ENCODE data around the gene MLPH.

The MLPH gene

DNA sequence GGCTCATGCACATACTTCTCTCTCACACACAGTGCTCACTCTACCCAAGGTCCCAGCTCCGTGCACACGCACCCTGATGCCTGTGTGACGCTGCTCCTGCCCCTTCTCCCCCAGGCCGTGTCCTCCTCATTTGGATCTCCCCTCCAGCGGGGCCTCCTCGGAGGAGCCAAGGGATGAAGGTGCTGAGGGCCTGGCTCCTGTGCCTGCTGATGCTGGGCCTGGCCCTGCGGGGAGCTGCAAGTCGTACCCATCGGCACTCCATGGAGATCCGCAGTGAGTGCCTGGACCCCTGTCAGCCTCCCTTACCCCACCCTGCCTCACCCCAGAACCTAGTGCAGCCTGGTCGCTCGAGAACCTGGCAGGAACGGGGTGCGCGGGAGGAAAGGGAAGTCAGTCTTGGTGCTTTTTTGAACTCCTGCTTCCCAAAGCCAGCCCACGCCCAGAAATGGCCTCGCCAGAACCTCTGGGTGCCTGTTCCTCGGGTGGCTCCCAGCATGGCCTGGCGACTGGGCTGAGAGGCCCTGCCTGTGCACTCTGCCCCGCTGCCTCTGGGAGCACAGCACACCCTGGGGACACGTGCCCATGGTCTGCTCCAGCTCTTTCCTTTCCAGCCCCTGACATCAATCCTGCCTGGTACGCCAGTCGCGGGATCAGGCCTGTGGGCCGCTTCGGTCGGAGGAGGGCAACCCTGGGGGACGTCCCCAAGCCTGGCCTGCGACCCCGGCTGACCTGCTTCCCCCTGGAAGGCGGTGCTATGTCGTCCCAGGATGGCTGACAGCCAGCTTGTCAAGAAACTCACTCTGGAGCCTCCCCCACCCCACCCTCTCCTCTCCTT is 79.6 kb downstream of the MLPH start, which contains the start of gene PRLH:
TSS of gene PRLH (plus strand) at position 174 of the 835 bp plus-strand sequence. CDS start at position 174, 0 bp downstream.
- no peak for FAIRE-seq
- no peak for DNase-seq (ENCODE audit: insufficient read length, low spot score)
- TF ChIP-seq, protein P1, sequence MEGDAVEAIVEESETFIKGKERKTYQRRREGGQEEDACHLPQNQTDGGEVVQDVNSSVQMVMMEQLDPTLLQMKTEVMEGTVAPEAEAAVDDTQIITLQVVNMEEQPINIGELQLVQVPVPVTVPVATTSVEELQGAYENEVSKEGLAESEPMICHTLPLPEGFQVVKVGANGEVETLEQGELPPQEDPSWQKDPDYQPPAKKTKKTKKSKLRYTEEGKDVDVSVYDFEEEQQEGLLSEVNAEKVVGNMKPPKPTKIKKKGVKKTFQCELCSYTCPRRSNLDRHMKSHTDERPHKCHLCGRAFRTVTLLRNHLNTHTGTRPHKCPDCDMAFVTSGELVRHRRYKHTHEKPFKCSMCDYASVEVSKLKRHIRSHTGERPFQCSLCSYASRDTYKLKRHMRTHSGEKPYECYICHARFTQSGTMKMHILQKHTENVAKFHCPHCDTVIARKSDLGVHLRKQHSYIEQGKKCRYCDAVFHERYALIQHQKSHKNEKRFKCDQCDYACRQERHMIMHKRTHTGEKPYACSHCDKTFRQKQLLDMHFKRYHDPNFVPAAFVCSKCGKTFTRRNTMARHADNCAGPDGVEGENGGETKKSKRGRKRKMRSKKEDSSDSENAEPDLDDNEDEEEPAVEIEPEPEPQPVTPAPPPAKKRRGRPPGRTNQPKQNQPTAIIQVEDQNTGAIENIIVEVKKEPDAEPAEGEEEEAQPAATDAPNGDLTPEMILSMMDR (IDR thresholded peaks at IDR 0.05; ENCODE audit: insufficient read depth, missing control alignments), result no peak

DNA sequence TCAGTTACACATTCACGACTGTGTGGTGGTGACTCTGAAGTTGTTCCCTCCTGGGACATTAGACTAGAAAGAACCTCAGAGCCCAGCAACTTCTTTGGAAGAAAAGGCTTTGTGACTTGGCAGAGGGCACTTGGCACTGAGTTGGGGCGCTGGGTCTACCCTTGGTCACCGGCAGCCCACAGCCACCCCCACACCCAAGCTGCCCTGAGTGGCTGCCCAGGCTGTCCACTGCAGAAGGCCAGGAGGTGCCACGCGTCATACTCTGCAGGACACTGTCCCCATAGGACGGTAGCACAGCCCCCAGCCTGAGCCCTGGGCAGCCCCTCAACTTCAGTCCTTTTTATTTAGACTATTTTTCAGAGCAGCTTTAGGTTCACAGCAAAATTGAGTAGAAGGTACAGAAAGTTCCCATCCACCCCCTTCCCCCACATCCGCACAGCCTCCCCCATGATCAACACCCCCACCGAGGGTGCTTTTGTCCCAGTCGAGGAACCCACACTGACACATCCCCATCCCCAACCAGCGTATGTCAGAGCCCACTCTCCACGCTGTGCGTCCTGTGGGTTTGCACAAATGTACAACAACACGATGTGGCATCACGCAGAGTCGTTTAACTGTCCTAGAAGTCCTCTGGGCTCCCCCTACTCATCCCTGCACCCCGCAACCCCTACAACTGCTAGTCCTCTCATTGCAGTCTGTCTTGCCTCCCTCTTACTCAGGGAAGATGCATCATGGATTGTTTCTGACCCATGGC is 80.4 kb downstream of the MLPH start:
- no peak for DNase-seq (ENCODE audit: insufficient read length, low spot score)
- TF ChIP-seq, protein P1 (IDR thresholded peaks at IDR 0.05; ENCODE audit: insufficient read depth, missing control alignments), result no peak
- FAIRE-seq, result no peak

DNA sequence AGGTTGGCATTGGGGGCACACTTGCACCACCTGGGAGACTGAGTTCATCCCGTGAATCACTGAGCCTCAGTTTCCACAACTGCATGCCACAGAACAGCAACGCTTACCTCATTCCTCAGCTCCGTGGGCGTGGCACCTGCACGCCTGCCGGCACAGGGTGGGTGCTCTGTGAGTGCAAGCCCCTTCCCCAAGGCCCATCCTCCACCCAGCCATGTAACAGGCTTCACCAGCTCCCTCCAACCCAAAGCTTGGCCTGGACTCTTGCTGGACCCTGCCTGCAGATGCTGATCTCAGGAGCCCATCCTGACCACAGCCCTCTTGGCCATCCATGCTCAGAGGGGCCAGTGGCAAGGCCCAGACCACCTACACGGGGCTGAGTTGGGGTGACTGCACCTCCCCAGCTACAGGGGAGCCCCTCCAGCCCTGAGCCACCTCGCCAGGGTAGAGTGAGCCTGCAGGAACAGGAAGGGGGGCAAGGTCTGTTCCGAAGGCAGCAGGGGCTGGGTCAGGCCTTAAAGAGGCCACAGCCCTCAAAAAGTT is 81.1 kb downstream of the MLPH start:
- TF ChIP-seq, protein P1 (IDR thresholded peaks at IDR 0.05; ENCODE audit: insufficient read depth, missing control alignments), result no peak
- FAIRE-seq (no peak), DNase-seq (ENCODE audit: insufficient read length, low spot score) (no peak)

DNA sequence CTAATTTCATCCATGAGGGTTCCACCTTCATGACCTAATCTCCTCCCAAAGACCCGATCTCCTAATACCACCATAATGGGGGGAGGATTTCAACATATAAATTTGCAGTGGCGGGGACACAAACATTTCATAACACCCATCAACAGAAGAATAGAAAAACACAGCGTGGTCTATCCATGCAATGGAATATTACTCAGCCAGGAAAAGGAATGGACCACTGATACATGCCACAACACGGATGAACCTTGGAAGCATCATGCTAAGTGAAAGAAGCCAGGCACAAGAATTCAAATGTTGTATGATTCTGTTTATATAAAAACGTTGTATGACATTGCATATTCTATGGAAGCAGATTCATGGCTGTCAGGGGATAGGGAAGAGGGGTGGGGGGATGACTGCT is 82.0 kb downstream of the MLPH start:
- TF ChIP-seq, protein P1 (IDR thresholded peaks at IDR 0.05; ENCODE audit: insufficient read depth, missing control alignments), result no peak
- FAIRE-seq (no peak), DNase-seq (ENCODE audit: insufficient read length, low spot score) (no peak)

DNA sequence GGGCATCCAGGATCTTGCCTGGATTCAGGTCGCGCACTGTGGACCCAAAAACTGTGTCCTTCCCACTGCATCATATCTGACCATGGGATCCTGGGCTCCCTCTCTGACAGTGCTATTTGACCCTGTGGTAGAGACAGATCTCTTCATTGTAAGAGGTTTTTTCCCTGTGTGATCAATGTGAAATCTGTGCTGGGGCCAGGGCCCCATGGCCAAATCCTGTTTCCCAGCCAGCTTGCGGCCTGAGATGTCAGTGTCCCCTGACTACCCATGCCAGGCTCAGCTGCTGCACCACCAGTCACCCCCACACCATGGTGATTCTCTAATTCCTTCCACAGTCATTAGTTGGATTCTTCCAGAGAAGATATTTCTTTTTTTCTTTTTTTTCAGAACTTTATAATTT is 82.8 kb downstream of the MLPH start:
- no peak for FAIRE-seq
- TF ChIP-seq, protein P1 (IDR thresholded peaks at IDR 0.05; ENCODE audit: insufficient read depth, missing control alignments), result no peak
- DNase-seq (ENCODE audit: insufficient read length, low spot score), result no peak

DNA sequence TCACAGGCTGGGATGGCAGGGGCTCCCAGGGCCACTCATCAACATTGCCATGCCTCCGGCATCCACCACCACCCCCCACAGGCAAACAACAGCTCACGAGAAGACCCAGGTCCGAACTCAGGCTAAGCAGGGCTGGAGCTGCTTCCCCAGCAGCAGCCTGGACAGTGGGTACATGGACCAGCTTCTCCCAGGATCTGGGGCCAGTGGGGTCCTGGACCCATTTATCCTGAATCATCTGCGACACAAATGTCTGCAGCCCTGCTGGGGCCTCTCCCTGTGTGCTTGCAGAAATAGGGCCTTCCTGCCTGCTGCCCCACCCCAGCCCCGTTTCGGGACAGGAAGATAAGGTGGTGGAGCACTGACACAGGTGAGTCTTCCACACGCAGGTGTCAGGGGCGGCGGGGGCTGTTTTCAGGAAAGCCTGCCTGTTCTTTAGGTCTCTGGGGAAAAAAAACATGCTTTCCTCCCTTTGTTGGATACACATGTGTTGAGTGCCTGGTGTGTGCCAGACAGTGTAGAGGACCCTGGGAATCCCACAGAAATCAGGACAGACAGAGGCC is 83.8 kb downstream of the MLPH start:
- DNase-seq (ENCODE audit: insufficient read length, low spot score), result no peak
- FAIRE-seq, result no peak
- TF ChIP-seq, protein P1 (IDR thresholded peaks at IDR 0.05; ENCODE audit: insufficient read depth, missing control alignments), result no peak

Data from D721Med (cell line).